SK-N-SH treated with all-trans-retinoic acid at 6 μM for 48 hours (cell line): ENCODE results near the gene HIF1A.

ENCODE experiments used
- ATAC-seq: fragments of 200-7000 bp; cut with Tn5 transposase; 3 replicates; pipeline ENCODE4 v1.9.1; 2020; ENCODE audit warnings: mild to moderate bottlenecking, moderate library complexity
- ARNTL ChIP-seq: fragments of 450-650 bp; formaldehyde crosslinking; IDR thresholded peaks from 2 replicates; pipeline ENCODE4 v1.5.0; 2020; ENCODE audit warnings: low read depth, mild to moderate bottlenecking, moderate library complexity, borderline replicate concordance
- BACH2 ChIP-seq: fragments of 250-450 bp; sonication (Bioruptor Pico); IDR thresholded peaks from 2 replicates; pipeline ENCODE4 v1.9.0; 2021; ENCODE audit warnings: mild to moderate bottlenecking, borderline replicate concordance
- ESRRG ChIP-seq: fragments of 250-450 bp; sonication (Bioruptor Pico); IDR thresholded peaks from 2 replicates; pipeline ENCODE4 v1.6.1; 2021; ENCODE audit warnings: mild to moderate bottlenecking
- ISL1 ChIP-seq: fragments of 250-450 bp; sonication (Bioruptor Pico); IDR thresholded peaks from 2 replicates; pipeline ENCODE4 v2.1.2; 2022; ENCODE audit warnings: mild to moderate bottlenecking, moderate library complexity
- OSR1 ChIP-seq: fragments of 250-450 bp; sonication (Bioruptor Pico); IDR thresholded peaks from 2 replicates; pipeline ENCODE4 v1.8.0; 2022; ENCODE audit warnings: moderate library complexity, mild to moderate bottlenecking, inconsistent platforms
- PPARA ChIP-seq: fragments of 250-450 bp; sonication (Bioruptor Pico); IDR thresholded peaks from 2 replicates; pipeline ENCODE4 v1.5.0; 2020; ENCODE audit warnings: mild to moderate bottlenecking, borderline replicate concordance
- RARB ChIP-seq: fragments of 250-450 bp; sonication (Bioruptor Pico); IDR thresholded peaks from 2 replicates; pipeline ENCODE4 v1.8.0; 2021; ENCODE audit warnings: mild to moderate bottlenecking, moderate library complexity
- TCF4 ChIP-seq: fragments of 250-450 bp; sonication (Bioruptor Pico); IDR thresholded peaks from 2 replicates; pipeline ENCODE4 v1.8.0; 2021; ENCODE audit warnings: mild to moderate bottlenecking, moderate library complexity, borderline replicate concordance
- TOX ChIP-seq: fragments of 250-450 bp; sonication (Bioruptor Pico); IDR thresholded peaks from 2 replicates; pipeline ENCODE4 v1.8.0; 2021; ENCODE audit warnings: mild to moderate bottlenecking, moderate library complexity, borderline replicate concordance
- ZC3H10 ChIP-seq: fragments of 250-450 bp; sonication (Bioruptor Pico); IDR thresholded peaks from 2 replicates; pipeline ENCODE4 v1.5.1; 2021; ENCODE audit warnings: mild to moderate bottlenecking, moderate library complexity
- ZFP3 ChIP-seq: fragments of 250-450 bp; sonication (Bioruptor Pico); IDR thresholded peaks from 2 replicates; pipeline ENCODE4 v1.5.0; 2020; ENCODE audit warnings: mild to moderate bottlenecking, moderate library complexity
- ZNF70 ChIP-seq: fragments of 450-650 bp; formaldehyde crosslinking; IDR thresholded peaks from 2 replicates; pipeline ENCODE4 v1.5.0; 2020; ENCODE audit warnings: mild to moderate bottlenecking, moderate library complexity
- ZNF8 ChIP-seq: fragments of 450-650 bp; formaldehyde crosslinking; IDR thresholded peaks from 2 replicates; pipeline ENCODE4 v1.5.0; 2020; ENCODE audit warnings: mild to moderate bottlenecking, moderate library complexity
- TF ChIP-seq, protein P1 (sequence below): fragments of 250-450 bp; sonication (Bioruptor Pico); IDR thresholded peaks from 2 replicates; pipeline ENCODE4 v1.8.0; 2020; ENCODE audit warnings: mild to moderate bottlenecking, moderate library complexity, borderline replicate concordance
- TF ChIP-seq, protein P2 (sequence below): fragments of 250-450 bp; sonication (Bioruptor Pico); IDR thresholded peaks from 2 replicates; pipeline ENCODE4 v1.5.1; 2020; ENCODE audit warnings: low read depth, mild to moderate bottlenecking, moderate library complexity
- TF ChIP-seq, protein P3 (sequence below): fragments of 250-450 bp; sonication (Bioruptor Pico); IDR thresholded peaks from 2 replicates; pipeline ENCODE4 v1.5.0; 2020; ENCODE audit warnings: mild to moderate bottlenecking, moderate library complexity

HIF1A gene

DNA sequence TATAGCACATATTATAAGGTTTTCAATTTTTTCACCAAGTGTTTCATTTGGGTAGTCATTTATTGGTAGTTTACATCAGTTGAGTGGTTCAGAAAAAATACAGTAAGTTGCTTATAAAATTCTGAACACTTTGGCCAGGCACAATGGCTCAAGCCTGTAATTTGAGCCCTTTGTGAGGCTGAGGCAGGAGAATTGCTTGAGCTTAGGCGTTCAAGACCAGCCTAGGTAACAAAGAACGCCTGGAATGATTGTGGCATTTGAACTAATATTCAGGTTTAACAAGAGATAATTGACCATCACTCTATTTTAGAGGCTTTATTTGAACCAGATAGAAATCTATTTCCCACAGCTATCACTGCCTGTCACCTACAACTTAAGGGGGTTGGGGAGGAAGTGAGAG lies 22.7 kb downstream of the HIF1A start:
- ATAC-seq = no peak
- TF ChIP-seq ZFP3 (CRISPR knock-in tag) = no peak
- TF ChIP-seq PPARA (CRISPR knock-in tag) = no peak

DNA sequence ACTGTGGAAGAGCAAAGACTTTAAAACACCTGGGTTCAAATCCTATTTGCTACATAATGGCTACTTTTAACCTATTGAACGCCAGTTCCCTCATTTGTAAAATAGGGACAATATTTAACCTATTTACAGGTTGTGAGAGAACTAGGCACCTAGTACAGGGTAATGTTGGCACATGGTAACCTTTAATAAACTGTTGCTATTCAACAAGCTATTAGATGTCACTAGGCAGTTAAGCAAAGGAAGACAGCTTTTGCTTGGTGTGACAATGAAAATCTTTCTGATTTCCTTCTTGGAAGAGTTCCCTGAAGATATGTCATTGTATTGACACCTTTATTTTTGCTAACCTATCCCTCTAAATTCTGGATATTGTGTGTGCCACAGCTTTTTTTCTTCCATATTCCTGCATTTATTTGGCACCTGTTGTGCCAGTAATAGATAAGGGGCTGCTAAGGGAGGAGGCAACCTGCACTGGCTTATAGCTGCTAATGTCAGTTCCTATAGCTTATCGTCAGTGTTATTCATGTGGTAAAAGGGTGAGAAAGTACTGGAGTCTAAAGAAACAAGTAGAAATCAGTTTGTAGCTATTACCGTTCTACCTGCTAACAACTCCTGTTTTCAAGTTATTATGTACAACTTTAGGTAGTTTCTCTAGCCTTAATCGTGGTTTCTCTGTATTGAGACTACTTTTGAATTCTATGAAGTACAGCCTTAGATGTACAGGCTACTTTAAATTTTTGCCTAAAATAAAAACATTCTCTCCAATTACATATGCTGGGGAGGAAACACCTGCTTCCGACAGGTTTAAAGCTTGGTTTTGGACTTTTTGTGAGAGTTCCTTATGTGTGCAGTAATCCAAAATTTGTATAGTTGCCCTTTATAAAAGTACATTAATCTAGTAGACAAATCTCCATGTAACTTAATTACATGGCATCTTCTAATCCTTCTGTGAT lies 24.3 kb downstream of the HIF1A start:
- 0 out of 3 replicates have a peak, but pooled peaks have one; percentile 19 for ATAC-seq
- TF ChIP-seq TOX (CRISPR knock-in tag) = no peak
- TF ChIP-seq RARB (CRISPR knock-in tag) = no peak
- TF ChIP-seq ARNTL (CRISPR knock-in tag) = no peak
- no peak for TF ChIP-seq ZNF70
- TF ChIP-seq, all 23 proteins: peak for 0

DNA sequence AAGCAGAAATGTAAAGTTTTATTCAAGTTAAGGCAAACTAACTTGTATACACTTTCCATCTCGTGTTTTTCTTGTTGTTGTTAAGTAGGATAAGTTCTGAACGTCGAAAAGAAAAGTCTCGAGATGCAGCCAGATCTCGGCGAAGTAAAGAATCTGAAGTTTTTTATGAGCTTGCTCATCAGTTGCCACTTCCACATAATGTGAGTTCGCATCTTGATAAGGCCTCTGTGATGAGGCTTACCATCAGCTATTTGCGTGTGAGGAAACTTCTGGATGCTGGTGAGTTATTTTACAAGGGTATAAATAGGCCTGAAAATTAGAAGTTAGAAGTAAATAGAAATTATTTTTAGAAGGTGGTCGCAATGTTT lies 25.0 kb downstream of the HIF1A start:
- TF ChIP-seq, protein P1, sequence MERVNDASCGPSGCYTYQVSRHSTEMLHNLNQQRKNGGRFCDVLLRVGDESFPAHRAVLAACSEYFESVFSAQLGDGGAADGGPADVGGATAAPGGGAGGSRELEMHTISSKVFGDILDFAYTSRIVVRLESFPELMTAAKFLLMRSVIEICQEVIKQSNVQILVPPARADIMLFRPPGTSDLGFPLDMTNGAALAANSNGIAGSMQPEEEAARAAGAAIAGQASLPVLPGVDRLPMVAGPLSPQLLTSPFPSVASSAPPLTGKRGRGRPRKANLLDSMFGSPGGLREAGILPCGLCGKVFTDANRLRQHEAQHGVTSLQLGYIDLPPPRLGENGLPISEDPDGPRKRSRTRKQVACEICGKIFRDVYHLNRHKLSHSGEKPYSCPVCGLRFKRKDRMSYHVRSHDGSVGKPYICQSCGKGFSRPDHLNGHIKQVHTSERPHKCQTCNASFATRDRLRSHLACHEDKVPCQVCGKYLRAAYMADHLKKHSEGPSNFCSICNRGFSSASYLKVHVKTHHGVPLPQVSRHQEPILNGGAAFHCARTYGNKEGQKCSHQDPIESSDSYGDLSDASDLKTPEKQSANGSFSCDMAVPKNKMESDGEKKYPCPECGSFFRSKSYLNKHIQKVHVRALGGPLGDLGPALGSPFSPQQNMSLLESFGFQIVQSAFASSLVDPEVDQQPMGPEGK (CRISPR knock-in tag) = no peak
- TF ChIP-seq PPARA (CRISPR knock-in tag) (no peak), ZNF8 (no peak), TCF4 (CRISPR knock-in tag) (no peak), OSR1 (CRISPR knock-in tag) (no peak)
- TF ChIP-seq, protein P2, sequence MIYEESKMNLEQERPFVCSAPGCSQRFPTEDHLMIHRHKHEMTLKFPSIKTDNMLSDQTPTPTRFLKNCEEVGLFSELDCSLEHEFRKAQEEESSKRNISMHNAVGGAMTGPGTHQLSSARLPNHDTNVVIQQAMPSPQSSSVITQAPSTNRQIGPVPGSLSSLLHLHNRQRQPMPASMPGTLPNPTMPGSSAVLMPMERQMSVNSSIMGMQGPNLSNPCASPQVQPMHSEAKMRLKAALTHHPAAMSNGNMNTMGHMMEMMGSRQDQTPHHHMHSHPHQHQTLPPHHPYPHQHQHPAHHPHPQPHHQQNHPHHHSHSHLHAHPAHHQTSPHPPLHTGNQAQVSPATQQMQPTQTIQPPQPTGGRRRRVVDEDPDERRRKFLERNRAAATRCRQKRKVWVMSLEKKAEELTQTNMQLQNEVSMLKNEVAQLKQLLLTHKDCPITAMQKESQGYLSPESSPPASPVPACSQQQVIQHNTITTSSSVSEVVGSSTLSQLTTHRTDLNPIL (CRISPR knock-in tag) = no peak
- no peak for ATAC-seq

DNA sequence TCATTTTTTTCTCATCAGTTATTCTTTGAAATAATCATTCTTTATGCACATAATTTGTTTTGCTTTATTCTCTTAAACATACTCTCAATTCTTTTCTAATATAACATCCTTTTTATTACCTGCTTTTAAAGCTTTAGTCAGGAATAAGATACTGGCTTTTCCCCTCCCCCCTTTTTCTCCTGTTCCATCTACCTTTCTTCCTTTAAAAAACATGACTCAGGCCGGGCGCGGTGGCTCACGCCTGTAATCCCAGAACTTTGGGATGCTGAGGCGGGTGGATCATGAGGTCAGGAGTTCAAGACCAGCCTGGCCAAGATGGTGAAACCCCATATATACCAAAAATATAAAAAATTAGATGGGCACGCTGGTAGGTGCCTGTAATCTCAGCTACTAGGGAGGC lies 25.4 kb downstream of the HIF1A start:
- TF ChIP-seq, protein P1 (CRISPR knock-in tag) = no peak
- TF ChIP-seq PPARA (CRISPR knock-in tag) = no peak
- no peak for TF ChIP-seq BACH2
- TF ChIP-seq, protein P3, sequence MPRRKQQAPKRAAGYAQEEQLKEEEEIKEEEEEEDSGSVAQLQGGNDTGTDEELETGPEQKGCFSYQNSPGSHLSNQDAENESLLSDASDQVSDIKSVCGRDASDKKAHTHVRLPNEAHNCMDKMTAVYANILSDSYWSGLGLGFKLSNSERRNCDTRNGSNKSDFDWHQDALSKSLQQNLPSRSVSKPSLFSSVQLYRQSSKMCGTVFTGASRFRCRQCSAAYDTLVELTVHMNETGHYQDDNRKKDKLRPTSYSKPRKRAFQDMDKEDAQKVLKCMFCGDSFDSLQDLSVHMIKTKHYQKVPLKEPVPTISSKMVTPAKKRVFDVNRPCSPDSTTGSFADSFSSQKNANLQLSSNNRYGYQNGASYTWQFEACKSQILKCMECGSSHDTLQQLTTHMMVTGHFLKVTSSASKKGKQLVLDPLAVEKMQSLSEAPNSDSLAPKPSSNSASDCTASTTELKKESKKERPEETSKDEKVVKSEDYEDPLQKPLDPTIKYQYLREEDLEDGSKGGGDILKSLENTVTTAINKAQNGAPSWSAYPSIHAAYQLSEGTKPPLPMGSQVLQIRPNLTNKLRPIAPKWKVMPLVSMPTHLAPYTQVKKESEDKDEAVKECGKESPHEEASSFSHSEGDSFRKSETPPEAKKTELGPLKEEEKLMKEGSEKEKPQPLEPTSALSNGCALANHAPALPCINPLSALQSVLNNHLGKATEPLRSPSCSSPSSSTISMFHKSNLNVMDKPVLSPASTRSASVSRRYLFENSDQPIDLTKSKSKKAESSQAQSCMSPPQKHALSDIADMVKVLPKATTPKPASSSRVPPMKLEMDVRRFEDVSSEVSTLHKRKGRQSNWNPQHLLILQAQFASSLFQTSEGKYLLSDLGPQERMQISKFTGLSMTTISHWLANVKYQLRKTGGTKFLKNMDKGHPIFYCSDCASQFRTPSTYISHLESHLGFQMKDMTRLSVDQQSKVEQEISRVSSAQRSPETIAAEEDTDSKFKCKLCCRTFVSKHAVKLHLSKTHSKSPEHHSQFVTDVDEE = no peak
- no peak for TF ChIP-seq ESRRG (CRISPR knock-in tag)
- TF ChIP-seq, all 23 proteins: peak for 0
- ATAC-seq = no peak

DNA sequence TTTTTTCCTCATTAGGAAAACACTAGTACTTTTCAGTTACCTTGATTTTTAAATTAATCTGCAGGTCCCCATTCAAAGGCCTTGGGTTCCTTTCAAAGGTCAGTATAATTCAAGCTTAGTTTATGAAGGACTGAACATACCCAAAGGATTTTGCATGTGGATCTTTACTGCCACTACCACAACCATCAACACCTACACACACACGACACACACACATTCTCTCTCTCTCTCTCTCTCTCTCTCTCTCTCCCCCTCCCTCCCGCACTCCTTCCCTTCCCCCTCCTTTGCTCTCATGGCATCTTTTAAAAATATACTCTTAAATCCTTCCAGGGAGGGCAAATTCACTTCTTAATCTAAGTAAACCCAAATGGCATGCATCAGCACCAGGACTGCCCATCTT lies 28.8 kb downstream of the HIF1A start:
- ATAC-seq = no peak
- TF ChIP-seq ZNF70 = no peak
- TF ChIP-seq TCF4 (CRISPR knock-in tag) = no peak
- TF ChIP-seq, protein P3 = no peak
- TF ChIP-seq TOX (CRISPR knock-in tag) = no peak
- no peak for TF ChIP-seq ISL1
- TF ChIP-seq BACH2 = no peak
- TF ChIP-seq ZC3H10 (CRISPR knock-in tag) = no peak
